AG08395 (cell line): ENCODE results near the gene APOA4.
"Not testable (repeated sequence)": the region's sequence is repeated elsewhere in the genome, so short reads cannot be mapped to it uniquely, and the experiment has no call there.

Experiments
- DNase-seq: peaks from one replicate; pipeline ENCODE4 v3.0.0; 2012; ENCODE audit warnings: mixed read lengths, low spot score

The APOA4 gene

DNA sequence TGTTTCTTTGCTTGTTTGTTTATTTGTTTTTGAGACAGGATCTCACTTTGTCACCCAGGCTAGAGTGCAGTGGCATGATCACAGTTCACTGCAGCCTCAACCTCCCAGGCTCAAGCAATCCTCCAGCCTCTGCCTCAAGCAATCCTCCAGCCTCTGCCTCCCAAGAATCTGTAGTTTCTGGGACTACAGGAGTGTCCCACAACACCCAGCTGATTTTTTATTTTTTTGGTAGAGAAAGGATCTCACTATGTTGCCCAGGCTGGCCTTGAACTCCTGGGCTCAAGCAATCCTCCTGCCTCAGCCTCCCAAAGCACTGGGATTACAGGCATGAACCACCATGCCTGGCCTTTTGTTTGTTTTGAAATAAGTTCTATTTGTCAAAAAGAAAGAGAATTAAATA is 21.4 kb downstream of the APOA4 start:
- DNase-seq, result not testable (repeated sequence)

DNA sequence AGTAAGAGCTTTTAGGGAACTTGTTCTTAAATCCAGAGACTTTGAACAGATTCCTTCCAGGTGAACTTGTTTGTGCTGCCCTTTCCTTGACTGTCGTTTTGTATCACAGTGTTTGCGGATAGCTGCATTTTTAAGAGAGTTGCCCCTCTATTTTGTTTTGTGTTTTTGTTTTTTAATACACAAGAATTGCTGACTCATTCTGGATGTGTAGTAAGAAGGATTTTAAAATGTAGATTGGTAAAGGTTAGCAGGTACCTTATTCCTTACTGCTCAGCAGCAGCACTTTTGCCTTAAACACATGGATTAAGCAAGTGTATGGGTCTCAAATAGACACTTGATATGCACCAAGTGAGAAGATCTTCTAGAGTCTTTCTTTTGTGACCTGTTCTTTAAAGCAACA is 22.5 kb downstream of the APOA4 start:
- DNase-seq, result no peak

DNA sequence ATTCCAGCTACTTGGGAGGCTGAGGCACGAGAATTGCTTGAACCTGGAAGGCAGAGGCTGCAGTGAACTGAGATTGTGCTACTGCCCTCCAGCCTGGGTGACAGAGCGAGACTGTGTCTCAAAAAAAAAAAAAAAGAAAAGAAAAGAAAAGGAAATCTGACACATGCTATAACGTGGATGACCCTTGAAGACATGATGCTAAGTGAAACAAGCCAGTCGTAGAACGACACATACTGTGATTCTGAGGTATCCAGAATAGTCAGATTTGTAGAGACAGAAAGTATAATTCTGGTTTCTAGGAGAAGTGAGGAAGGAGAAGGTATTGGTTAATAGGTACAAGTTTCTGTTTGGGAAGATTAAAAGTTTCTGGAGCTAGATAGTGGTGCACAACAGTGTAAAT is 24.7 kb downstream of the APOA4 start:
- no peak for DNase-seq

DNA sequence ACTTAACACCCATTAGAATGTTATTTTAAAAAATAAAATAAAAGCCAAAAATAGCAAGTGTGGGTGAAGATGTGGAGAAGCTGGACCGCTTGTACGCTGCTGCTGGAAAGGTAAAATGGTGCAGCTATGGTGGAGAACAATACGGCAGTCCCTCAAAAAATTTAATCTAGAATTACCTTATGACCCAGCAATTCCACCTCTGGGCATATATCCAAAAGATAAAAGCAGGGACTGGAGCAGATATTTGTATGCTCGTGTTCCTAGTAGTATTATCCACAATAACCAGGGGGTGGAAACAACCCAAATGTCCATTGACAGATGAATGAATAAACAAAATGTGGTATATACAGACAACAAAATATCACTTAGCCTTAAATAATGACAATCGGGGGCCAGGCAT is 25.3 kb downstream of the APOA4 start:
- DNase-seq, result no peak

DNA sequence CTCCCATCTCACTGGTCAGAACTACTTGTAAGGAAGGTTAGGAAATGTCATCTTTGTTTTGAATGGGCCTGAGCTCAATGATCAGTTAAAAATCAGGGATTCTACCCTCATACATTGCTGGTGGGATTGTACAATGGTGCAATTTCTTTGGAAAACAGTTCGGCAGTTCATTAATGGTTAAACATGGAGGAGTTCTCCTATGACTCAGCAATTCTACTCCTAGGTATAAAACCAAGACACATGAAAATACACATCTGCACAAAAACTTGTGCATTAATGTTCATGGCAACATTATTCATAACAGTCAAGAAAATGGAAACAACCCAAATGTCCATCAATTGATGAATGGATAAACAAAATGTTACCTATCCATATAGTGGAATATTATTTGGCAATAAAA is 26.6 kb downstream of the APOA4 start:
- no peak for DNase-seq

DNA sequence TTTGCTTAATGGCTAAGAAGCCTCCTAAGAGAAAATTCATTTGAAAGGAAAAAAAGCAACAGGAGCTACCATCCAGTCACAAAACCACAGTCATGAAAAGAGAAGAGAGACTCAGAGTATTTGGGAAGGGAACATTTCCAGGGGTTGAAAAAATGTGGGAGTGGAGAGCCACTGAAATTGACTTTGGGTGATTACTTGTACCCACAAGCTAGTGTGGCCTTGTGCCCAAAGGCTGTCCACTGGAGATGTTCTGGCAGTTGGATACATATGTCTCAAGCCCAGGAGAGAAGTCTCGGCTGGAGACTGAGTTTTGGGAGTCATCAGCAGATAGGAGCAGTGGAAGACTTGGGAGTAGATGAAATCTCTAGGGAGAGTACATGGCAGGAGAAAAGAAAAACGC is 28.3 kb downstream of the APOA4 start:
- no peak for DNase-seq

DNA sequence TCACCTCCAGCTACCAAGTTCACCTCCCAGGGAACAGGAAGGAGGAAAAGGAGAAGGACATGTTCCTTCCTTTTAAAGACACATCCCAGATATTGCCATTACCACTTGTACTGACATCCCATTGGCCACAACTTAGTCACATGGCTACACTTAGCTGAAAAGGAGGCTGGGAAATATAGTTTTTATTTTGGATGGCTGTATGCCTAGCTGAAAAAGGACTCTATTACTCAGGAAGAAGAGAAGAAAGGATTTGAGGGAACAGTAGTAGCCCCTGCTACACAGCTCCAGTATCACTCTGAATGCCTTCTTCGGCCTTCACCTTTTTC is 29.4 kb downstream of the APOA4 start:
- DNase-seq, result no peak

DNA sequence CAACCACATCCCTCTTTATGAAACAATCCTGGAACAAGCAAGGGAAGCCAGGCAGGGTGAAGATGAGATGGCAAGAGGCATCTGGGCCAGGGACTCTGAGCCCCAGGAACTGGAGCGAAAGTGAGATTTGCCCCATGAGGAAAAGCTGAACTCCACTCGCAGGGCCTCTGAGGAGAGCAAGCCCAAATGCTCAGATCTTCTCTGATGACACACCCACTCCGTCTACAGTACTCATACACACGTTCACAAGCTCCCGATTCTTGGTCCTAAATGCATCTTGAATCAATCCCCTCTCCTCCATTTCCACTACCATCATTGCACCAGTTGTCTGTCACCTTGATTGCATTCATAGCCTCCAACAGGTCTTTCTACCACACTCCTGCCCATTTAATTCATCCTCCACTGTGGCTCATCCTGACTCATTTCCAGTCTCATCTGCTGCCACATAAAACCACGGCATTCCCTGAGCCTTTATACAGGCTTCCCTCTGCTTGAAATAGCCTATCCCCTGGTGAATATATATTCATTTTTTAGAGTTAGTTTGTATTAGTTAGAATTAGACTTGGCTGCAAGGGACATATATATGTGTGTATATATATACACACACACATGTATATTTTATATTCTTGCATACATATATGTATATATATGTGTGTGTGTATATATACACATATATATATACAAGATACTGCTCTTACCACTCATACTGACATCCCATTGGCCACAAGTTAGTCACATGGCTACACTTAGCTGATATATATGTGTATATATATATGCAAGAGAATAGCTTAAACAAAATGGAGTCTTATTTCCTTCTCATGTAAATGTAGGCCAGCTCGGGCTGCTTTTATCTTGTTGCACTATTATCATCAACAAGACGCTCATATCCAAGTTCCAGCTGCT is 30.0 kb downstream of the APOA4 start:
- peak; percentile 74 for DNase-seq

DNA sequence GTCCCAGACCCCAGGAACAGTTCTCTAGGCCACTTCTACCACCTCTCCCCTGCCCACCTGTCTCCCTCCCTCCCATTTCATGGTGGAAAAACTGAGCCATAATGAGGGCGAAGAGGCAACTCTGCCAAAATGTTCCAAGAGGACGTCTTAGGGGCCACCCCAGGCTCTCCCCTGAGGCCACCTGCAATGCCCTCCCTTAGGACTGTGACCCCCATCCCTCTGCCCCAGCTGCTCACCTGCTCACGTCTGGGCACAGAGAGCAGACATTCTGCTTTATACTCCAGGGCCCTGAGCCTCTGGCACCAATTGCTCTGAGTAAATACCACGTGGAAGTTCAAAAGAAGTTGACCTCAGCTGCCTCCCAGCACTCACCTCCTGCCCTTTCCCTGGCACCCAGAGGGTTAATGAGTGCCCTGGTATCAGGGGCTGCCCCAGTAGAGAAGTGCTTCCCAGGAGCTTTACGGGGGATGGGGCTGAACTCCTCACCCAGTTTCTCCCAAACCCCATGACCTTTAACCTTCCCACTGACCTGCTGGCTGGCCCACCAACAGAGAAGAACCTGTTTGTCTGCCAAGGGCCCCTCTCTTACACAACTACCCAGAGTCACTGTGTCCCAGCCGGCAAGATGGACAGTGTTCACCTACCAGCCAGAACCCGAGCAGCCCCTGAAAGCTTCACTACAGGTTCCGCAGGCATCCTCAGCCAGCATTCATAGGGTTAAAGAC is 30.8 kb downstream of the APOA4 start:
- no peak for DNase-seq

DNA sequence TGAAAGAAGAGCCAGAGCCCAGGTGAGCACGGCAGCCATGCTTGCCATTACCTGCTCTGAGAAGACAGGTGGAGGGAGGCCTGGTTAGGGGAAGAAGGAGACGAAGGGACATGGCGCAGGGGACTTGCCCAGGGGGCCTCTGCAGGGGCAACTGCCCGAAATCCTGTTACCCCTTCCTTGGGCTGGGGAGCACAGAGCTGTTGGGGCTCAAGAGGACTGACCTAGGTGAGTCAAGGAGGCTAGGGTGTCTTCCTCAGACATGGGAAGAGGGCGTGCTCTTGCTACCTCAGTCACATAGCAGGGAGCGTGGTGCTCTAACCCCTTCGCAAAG is 31.3 kb downstream of the APOA4 start, which contains the start of gene APOA5:
TSS of gene APOA5 (minus strand) at position 67 of the 331 bp plus-strand sequence. CDS start at position 48, 19 bp downstream.
- DNase-seq, result no peak

DNA sequence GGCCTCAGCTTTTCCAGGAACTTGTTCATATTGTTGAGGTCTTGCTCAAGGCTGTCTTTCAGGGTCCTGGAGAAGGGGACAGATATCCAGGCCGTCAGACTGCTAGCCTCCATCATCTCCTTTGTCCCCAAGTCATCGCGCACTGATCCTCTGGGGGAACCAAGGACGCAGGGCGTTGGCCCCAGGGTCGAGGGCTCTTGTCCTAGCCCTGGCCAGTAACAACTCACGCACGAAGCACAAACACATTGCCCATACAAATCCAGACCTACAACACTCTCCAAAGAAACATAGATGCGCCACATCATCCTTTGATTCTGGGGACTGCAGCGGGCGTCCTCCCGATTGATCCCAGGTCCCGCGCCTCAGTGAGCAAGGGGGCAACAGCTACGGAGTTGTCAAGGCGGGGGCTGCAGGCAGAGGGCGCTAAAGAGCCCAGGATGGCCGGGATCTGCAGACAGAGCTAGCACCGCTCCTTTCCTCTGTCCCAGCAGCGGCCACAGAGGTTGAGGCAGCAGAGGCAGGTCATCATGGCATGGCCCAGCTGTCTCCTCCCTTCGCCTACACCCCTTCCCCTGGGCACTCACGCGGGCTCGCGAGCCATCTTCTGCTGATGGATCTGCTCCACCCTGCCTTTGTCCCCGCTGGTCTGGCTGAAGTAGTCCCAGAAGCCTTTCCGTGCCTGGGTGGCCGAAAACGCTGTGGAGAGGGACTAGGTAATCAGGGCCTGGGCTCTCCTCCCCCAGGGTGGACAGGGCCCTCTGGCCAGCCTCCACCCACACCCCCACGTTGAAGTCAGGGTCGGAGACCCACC is 31.9 kb downstream of the APOA4 start:
- DNase-seq, result peak; percentile 88

DNA sequence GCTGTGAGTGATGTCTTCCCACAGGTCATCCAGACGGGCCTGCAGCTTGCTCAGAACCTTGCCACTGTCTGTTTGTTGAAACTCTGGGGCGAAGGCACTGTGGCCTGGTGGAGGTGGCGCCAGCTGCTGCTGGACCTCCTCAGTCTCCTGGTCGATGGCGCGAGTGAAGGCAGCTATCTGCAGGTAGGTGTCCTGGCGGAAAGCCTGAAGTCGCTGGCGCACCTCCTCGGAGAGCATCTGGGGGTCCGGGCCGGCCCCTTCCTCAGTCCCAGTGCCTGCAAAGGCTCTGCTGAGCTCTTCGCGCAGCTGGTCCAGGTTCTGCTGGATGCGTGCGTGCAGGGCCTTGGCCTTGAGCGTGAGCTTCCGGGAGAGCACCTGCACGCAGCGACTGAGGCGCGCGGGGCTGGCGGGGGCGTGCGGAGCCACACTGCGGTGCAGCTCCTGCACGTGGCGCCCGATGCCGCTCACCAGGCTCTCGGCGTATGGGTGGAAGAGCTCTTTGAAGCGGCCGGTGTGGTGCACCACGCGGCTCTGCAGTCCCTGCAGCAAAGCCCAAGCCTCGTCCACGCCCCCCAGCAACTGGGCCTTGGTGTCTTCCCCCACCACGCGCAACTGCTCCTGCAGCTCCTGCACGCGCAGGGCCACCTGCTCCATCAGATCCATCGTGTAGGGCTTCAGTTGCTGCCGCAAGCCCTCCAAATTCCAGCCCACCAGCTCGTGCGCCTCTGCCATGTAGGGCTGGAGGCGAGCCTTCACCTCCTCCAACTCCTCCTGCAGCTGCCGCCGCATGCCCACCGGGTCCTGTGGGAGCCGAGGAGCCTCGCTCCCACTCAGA is 32.7 kb downstream of the APOA4 start:
- no peak for DNase-seq

DNA sequence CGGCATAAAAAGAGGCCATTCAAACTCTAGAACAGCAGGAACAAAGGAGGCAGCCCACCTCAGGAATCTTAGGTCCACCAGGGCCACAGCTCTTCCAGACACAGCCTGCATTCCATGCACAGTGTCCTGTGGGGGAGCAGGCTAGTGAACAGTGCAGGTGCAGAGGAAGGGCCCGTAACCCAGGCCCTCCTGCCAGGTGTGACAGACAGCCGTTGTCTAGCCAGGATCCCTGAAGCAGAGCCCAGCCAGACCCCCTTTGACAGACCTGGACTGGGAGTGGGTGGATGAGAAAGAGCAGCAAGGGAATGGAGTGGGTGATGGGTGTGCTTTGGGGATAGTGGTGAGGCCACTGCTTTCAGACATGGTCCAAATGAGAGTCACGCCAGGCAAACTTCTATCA is 34.1 kb downstream of the APOA4 start:
- DNase-seq, result no peak

DNA sequence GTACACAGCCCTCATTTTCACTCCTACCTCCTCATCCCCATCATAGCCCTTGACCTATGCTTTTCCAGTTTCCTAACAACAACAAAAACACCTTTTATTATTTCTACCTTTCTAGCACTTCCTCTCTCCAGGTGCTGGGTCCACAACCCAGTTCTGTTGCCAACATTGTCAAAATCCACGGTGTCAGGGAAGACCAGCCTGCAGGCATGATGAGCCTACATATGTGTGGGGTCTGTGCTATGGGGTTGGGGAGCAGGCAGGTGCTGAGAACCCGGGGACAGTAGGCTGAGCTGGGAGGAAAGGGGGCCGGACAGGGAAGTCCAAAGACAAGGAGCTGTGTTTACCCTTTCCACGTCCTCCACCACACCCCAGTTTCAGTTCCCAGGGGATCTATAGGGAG is 34.6 kb downstream of the APOA4 start:
- no peak for DNase-seq

DNA sequence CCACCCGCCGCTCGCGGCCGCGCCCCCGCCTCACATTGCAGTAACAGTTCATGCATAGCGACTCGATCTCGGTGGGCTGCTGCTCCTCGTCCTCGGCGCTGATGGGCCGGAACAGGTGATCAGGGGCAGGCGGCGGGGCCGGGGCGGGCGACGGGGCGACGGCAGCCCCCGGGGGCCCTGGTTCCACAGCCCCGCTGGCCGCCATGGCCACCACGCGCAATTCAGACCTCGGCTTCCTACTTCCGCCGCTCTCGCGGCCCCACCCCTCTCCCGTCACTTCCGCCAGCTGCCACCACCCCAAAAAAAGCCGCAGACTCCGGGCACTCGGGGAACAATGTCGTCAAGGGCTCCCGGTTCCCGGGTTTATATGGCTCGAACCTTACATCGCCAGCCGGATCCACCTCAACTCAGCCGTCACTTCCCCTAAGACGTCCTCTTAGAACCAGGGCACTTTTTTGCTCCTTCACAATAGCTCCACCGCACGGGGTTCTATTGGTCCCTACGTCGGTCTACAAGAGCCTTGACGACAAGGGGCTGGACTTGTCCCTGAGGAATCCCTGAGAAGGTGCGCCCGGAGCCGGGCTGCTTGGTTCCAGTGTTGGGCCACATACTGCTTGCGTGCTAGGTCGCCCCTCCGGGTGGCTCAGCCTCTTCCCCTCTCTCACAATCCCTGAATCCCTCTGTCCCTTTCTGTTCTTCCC is 35.2 kb downstream of the APOA4 start, which contains the start of gene ZPR1:
TSS of gene ZPR1 (minus strand) at position 238 of the 701 bp plus-strand sequence. CDS start at position 205, 33 bp downstream.
- DNase-seq, result peak; percentile 91

DNA sequence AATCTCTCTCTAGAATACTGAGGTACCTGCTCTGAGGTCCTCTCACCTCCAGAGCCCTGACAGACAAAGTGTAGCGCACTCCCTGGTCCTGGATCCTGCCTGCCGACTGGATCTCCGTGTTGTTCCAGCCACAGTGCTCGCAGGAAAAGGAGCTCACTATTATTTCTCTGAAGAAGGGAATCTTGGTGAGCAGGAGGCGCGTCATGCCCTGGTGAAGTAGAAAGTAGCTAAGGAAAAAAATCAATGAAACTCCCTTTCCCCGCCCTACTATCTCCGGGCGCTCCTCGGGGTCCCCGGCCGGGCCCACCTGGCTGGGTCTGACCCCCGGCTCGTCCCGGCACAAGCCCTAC is 35.7 kb downstream of the APOA4 start:
- no peak for DNase-seq

DNA sequence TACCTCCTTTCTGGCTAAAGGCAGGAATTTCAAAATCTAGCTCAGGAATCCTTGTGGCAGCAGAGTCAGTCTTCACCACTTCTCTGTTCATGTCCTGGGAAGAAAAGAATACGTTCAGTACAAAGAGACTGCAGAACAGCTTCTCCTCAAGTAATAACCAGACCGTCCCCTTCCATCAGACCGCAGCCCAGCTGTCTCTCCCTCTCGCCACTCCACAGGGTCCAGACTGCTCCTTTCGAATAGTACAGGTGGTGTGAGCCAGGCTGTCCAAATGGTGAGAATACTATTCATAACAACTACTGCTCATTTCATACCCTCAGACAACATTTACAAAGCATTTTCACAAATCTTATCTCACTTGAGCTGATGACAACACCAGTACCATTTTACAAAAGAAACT is 36.1 kb downstream of the APOA4 start:
- no peak for DNase-seq

DNA sequence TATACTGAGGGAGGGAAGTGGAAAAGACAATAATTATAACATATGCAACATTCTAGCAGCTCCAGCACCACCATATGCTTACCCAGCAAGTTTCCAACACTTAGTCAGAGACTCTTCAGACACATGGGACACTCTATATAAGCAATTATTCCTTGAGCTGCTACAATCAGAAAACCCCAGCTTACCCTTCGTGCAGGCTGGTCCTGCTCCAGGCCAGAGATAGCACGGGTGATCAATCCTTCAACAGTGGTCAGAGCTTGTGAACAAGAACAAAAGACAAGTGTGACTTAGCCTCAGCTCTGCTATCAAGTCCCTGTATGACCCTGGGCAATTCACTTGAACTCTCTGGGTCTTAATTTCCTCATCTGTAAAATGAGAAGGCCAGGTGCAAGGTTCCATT is 36.8 kb downstream of the APOA4 start:
- no peak for DNase-seq

DNA sequence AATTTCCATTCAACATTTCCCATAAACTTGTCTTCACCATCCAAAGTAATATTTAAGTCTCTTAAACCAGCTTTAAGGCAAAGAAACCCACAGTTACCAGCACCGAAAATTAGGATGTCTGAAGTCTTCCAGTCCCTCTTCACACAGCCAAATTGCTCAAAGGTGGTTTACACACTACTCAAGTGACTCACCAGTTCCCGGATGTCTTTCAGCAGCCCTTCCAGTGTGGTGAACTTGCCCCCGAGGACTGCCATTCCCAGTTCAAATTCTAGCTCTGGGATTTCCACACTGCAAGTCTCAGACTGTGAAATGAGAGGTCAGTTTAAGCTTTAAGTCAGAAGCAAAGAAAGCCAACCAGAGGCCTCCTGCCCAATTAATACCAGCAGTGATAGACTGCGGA is 40.4 kb downstream of the APOA4 start:
- DNase-seq, result peak; percentile 28

DNA sequence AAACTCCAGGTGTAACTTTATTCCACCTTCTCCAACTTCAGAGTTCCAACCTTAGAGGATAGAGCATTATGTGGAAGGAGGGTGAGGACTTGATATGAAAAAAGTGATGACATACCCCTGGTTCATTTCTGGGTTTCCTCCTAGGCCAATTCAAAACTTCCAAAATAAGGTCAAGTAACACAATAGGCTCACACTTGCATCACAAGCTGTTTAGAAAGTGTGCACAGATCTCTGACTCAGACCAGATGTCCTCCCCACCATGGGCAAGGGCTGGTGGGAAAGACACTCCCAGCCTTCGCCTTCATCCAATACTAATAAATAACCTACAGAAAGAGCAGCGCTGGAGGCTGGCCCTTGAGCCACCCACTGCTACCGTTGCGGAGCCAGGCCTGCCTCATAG is 44.5 kb downstream of the APOA4 start:
- no peak for DNase-seq

DNA sequence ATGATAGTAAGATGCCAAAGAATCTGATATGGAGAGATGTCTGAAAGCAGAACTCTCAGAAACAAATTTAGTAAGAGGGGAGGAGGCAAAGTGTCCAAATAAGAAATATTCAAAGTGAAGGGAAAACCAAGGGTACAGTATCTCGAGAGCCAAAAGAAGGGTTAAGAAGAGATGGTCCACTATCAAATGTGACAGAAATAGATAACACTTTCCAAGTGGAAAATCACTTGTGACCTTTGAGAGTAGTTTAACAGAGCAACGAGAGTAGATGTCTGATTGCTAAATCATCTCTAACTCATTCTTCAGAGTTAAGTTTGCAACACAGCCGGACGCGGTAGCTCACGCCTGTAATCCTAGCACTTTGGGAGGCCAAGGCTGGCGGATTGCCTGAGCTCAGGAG is 46.0 kb downstream of the APOA4 start:
- no peak for DNase-seq
